H9 (cell line): ENCODE results near the gene MLLT6. TPM values are rescaled to one million over a fixed set of nuclear protein-coding genes. Genes with fewer than 3 reads are reported as not detected.

Experiments used
- DNase-seq: peaks from one replicate; pipeline ENCODE4 v3.0.0-alpha.2; 2017
- H2AFZ ChIP-seq: one replicate; pipeline ENCODE4 v1.6.1; 2013; ENCODE audit warnings: mild to moderate bottlenecking, low read length, control low read depth, moderate library complexity
- H2AK5ac ChIP-seq: 2 replicates; pipeline ENCODE4 v1.6.1; 2013; ENCODE audit warnings: low read length, control low read depth, mixed read lengths; ENCODE audit not compliant: insufficient read length
- H2BK120ac ChIP-seq: one replicate; pipeline ENCODE4 v1.6.1; 2013; ENCODE audit warnings: low read depth, mild to moderate bottlenecking, low read length, control low read depth, inconsistent platforms; ENCODE audit not compliant: poor library complexity, severe bottlenecking
- H2BK12ac ChIP-seq: 2 replicates; pipeline ENCODE4 v1.6.1; 2013; ENCODE audit warnings: low read length, control low read depth, mixed read lengths, low read depth; ENCODE audit not compliant: insufficient read length
- H2BK15ac ChIP-seq: 2 replicates; pipeline ENCODE4 v1.6.1; 2013; ENCODE audit warnings: low read depth, low read length, control low read depth
- H2BK20ac ChIP-seq: one replicate; pipeline ENCODE4 v1.6.1; 2013; ENCODE audit warnings: low read depth, mild to moderate bottlenecking, low read length, control low read depth, inconsistent platforms; ENCODE audit not compliant: poor library complexity, severe bottlenecking
- H2BK5ac ChIP-seq: 2 replicates; pipeline ENCODE4 v1.6.1; 2013; ENCODE audit warnings: low read length, control low read depth, mixed read lengths; ENCODE audit not compliant: insufficient read length
- H3K14ac ChIP-seq: 2 replicates; pipeline ENCODE4 v1.6.1; 2013; ENCODE audit warnings: low read length, control low read depth; ENCODE audit not compliant: insufficient read depth
- H3K18ac ChIP-seq: 2 replicates; pipeline ENCODE4 v1.6.1; 2013; ENCODE audit warnings: low read depth, mild to moderate bottlenecking, mixed read lengths, low read length, control low read depth; ENCODE audit not compliant: insufficient read length
- H3K23ac ChIP-seq: 2 replicates; pipeline ENCODE4 v1.6.1; 2013; ENCODE audit warnings: low read length, control low read depth, mixed read lengths, low read depth; ENCODE audit not compliant: insufficient read length
- H3K23me2 ChIP-seq: 2 replicates; pipeline ENCODE4 v1.6.1; 2013; ENCODE audit warnings: low read depth, mild to moderate bottlenecking, mixed read lengths, low read length, control low read depth; ENCODE audit not compliant: insufficient read length, poor library complexity, severe bottlenecking
- H3K27ac ChIP-seq: 2 replicates; pipeline ENCODE4 v1.5.1; 2013; ENCODE audit warnings: low read length, control low read depth, mixed read lengths, low read depth; ENCODE audit not compliant: insufficient read length
- H3K27me3 ChIP-seq: 2 replicates; pipeline ENCODE4 v1.6.1; 2013; ENCODE audit warnings: low read length, control low read depth, inconsistent platforms; ENCODE audit not compliant: insufficient read depth
- H3K4ac ChIP-seq: 2 replicates; pipeline ENCODE4 v1.6.1; 2013; ENCODE audit warnings: low read depth, mild to moderate bottlenecking, control low read depth, inconsistent platforms, low read length, moderate library complexity
- H3K4me1 ChIP-seq: 2 replicates; pipeline ENCODE4 v1.6.1; 2013; ENCODE audit warnings: low read length, control low read depth, inconsistent platforms; ENCODE audit not compliant: insufficient read depth
- H3K4me2 ChIP-seq: 2 replicates; pipeline ENCODE4 v1.6.1; 2013; ENCODE audit warnings: low read length, control low read depth, mixed read lengths; ENCODE audit not compliant: insufficient read length, insufficient read depth
- H3K56ac ChIP-seq: 2 replicates; pipeline ENCODE4 v1.6.1; 2013; ENCODE audit warnings: low read depth, mild to moderate bottlenecking, mixed read lengths, low read length, control low read depth; ENCODE audit not compliant: insufficient read length
- H3K79me1 ChIP-seq: 2 replicates; pipeline ENCODE4 v1.6.1; 2013; ENCODE audit warnings: low read depth, mild to moderate bottlenecking, moderate library complexity, low read length, control low read depth, inconsistent platforms; ENCODE audit not compliant: insufficient read depth, poor library complexity, severe bottlenecking
- H3K79me2 ChIP-seq: 2 replicates; pipeline ENCODE4 v1.6.1; 2013; ENCODE audit warnings: low read length, control low read depth, inconsistent platforms; ENCODE audit not compliant: insufficient read depth
- H3K9ac ChIP-seq: 2 replicates; pipeline ENCODE4 v1.6.1; 2013; ENCODE audit warnings: low read length, control low read depth, mixed read lengths; ENCODE audit not compliant: insufficient read length; ENCODE audit errors: extremely low read depth
- H3K9me3 ChIP-seq: one replicate; pipeline ENCODE4 v1.6.1; 2013; ENCODE audit warnings: low read depth, low read length, inconsistent platforms; ENCODE audit not compliant: control insufficient read depth
- H3T11ph ChIP-seq: one replicate; pipeline ENCODE4 v1.6.1; 2013; ENCODE audit warnings: mild to moderate bottlenecking, low read length, control low read depth, inconsistent platforms
- H4K20me1 ChIP-seq: one replicate; pipeline ENCODE4 v1.6.1; 2013; ENCODE audit not compliant: control insufficient read depth, insufficient read length, insufficient read depth
- H4K5ac ChIP-seq: 2 replicates; pipeline ENCODE4 v1.6.1; 2013; ENCODE audit warnings: low read depth, mild to moderate bottlenecking, mixed read lengths, low read length, control low read depth; ENCODE audit not compliant: insufficient read length
- H4K8ac ChIP-seq: replicated peaks from 2 replicates; pipeline ENCODE4 v1.6.1; 2013; ENCODE audit warnings: low read length, control low read depth, mixed read lengths, low read depth; ENCODE audit not compliant: insufficient read length
- H4K91ac ChIP-seq: 2 replicates; pipeline ENCODE4 v1.6.1; 2013; ENCODE audit warnings: low read depth, mild to moderate bottlenecking, moderate library complexity, mixed read lengths, low read length, control low read depth; ENCODE audit not compliant: insufficient read length
- H3K27ac Mint-ChIP-seq, 3 experiments: 2 replicates in 2 of 3; 3 replicates in 1 of 3; pipeline ENCODE4 v1.8.0; 2020 to 2021; ENCODE audit warnings: mixed read lengths in 3 of 3, mild to moderate bottlenecking in 1 of 3, moderate library complexity in 1 of 3
- H3K27me3 Mint-ChIP-seq: 2 replicates; pipeline ENCODE4 v1.8.0; 2021; ENCODE audit warnings: low read depth, mild to moderate bottlenecking, moderate library complexity, mixed read lengths
- H3K36me3 Mint-ChIP-seq, 3 experiments: 2 replicates in 2 of 3; 3 replicates in 1 of 3; pipeline ENCODE4 v1.8.0; 2020 to 2021; ENCODE audit warnings: low read depth in 3 of 3, mixed read lengths in 3 of 3; ENCODE audit not compliant: insufficient read depth in 1 of 3
- H3K4me1 Mint-ChIP-seq, 2 experiments: 2 replicates each; pipeline ENCODE4 v1.8.0; 2020; ENCODE audit warnings: mixed read lengths in 2 of 2
- H3K4me3 Mint-ChIP-seq, 2 experiments: 2 replicates in 1 of 2; 3 replicates in 1 of 2; pipeline ENCODE4 v1.8.0; 2020 to 2021; ENCODE audit warnings: mild to moderate bottlenecking in 2 of 2, mixed read lengths in 2 of 2, moderate library complexity in 1 of 2
- H3K9me3 Mint-ChIP-seq, 2 experiments: 2 replicates in 1 of 2; 3 replicates in 1 of 2; pipeline ENCODE4 v1.8.0; 2020; ENCODE audit warnings: mild to moderate bottlenecking in 2 of 2, mixed read lengths in 2 of 2, moderate library complexity in 1 of 2
- WGBS: extraction: QIAGEN DNeasy Blood & Tissue Kit; methylation state at CpG from one replicate; pipeline ENCODE4 v1.1.7; 2013; ENCODE audit warnings: missing lambda C conversion rate, low lambda C conversion rate, mixed read lengths; ENCODE audit not compliant: insufficient read length; ENCODE audit errors: extremely low coverage; 5-methylcytosine and 5-hydroxymethylcytosine counted together
- total RNA-seq: library from RNA; stranded (reverse); gene quantifications from 2 replicates; pipeline ENCODE4 v1.2.1, GENCODE V29; 2021
- TF ChIP-seq, protein P1 (sequence below): fragments of 200-600 bp; sonication (generic); conservative IDR thresholded peaks from 3 replicates; pipeline ENCODE4 v1.8.0; 2021; ENCODE audit warnings: antibody characterized with exemption, mild to moderate bottlenecking

MLLT6 gene
- total RNA-seq, 1 experiment from 2014 or later = 26.4 TPM

DNA sequence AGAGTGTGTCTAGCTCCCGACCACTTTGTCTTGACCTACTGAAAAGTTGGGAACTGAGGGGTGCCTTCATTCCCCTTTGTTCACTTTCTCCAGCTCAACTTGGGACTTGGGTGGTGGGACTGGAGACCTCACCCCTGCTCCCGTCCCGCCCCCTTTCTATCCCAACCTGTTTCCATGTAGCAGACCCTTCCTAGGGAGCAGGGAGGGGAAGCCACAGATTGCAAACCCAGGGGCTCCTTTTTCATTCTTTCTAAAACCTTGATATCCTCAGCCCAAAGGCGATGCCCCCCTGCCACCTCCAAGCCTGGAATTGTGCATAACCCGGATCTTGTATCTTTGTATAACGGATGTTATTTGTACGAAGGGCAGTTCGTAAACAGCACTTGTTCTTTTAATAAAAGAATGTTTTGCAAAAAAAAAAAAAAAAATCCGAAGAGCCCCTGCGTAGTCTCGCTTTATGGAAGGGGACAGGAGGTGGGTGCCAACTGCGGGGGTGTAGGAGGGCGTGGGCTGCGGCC lies 24.4 kb downstream of the MLLT6 start:
- Histone ChIP-seq H3K9me3 (no peaks in the 10 kb centered on the region), H4K8ac (no peak overlapping the region), H4K91ac (no peak overlapping the region), H2BK12ac (no peak overlapping the region), H3K4me1 (peaks cover 2% of the 10 kb centered on the region; the same call in 1 of the 2 replicates), H4K5ac (no peak overlapping the region), H3K27ac (no peak overlapping the region), H2AK5ac (no peak overlapping the region), H2BK5ac (no peak overlapping the region), H4K20me1 (no peaks in the 10 kb centered on the region), H3K4me2 (peak overlapping the region; percentile 23), H2AFZ (no peak overlapping the region), H3K23ac (no peak overlapping the region), H3K79me1 (no peaks in the 10 kb centered on the region), H3T11ph (no peak overlapping the region), H3K79me2 (no peaks in the 10 kb centered on the region), H2BK15ac (no peak overlapping the region), H3K9ac (no peak overlapping the region), H3K14ac (no peak overlapping the region; the same call in 1 of the 2 replicates), H3K27me3 (peaks cover 5% of the 10 kb centered on the region; the same call in 1 of the 2 replicates), H3K23me2 (peaks cover 5% of the 10 kb centered on the region), H3K56ac (no peak overlapping the region), H3K4ac (no peak overlapping the region), H2BK20ac (no peak overlapping the region), H3K18ac (no peak overlapping the region), H2BK120ac (no peak overlapping the region)
- H3K4me1 Mint-ChIP-seq = peaks cover 18 to 35% of the 10 kb centered on the region in 2 experiments
- peak overlapping the region; percentile 63 to 76 for H3K4me3 Mint-ChIP-seq
- H3K36me3 Mint-ChIP-seq = peaks cover 3 to 22% (median 19%) of the 10 kb centered on the region in 3 experiments; a peak in 6 of 7 replicates
- WGBS = no CpG with 5 or more reads among the region's 14 CpGs
- TF ChIP-seq, protein P1, sequence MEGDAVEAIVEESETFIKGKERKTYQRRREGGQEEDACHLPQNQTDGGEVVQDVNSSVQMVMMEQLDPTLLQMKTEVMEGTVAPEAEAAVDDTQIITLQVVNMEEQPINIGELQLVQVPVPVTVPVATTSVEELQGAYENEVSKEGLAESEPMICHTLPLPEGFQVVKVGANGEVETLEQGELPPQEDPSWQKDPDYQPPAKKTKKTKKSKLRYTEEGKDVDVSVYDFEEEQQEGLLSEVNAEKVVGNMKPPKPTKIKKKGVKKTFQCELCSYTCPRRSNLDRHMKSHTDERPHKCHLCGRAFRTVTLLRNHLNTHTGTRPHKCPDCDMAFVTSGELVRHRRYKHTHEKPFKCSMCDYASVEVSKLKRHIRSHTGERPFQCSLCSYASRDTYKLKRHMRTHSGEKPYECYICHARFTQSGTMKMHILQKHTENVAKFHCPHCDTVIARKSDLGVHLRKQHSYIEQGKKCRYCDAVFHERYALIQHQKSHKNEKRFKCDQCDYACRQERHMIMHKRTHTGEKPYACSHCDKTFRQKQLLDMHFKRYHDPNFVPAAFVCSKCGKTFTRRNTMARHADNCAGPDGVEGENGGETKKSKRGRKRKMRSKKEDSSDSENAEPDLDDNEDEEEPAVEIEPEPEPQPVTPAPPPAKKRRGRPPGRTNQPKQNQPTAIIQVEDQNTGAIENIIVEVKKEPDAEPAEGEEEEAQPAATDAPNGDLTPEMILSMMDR = no peak
- no peaks in the 10 kb centered on the region; a peak in 1 of 5 replicates for H3K9me3 Mint-ChIP-seq
- no peak for DNase-seq
- H3K27me3 Mint-ChIP-seq = peaks cover 32% of the 10 kb centered on the region
- H3K27ac Mint-ChIP-seq = no peak overlapping the region
